HG02678 (cell line): ENCODE results near the gene POLA2.

Source experiments
- ATAC-seq: cut with Tn5 transposase; IDR thresholded peaks from one replicate; pipeline ENCODE4 v1.9.1; 2021; ENCODE audit warnings: mild to moderate bottlenecking, moderate library complexity; ENCODE audit not compliant: unreplicated experiment

Gene POLA2

GRCh38 chr11:65279741-65280440 is 18.1 kb downstream of the POLA2 start:
- no peak for ATAC-seq

GRCh38 chr11:65280646-65281045 is 18.9 kb downstream of the POLA2 start:
- ATAC-seq, result no peak

- ATAC-seq, result no peak
Observed at GRCh38 chr11:65286686-65287085, 24.9 kb downstream of the POLA2 start.

GRCh38 chr11:65287601-65288000 is 25.8 kb downstream of the POLA2 start:
- no peak for ATAC-seq

- ATAC-seq, result no peak
Observed at GRCh38 chr11:65288706-65289536, 27.2 kb downstream of the POLA2 start.

- ATAC-seq, result peak; percentile 67
Observed at GRCh38 chr11:65290448-65291165, 28.8 kb downstream of the POLA2 start.

GRCh38 chr11:65291613-65292012 is 29.9 kb downstream of the POLA2 start:
- no peak for ATAC-seq

GRCh38 chr11:65292890-65293289 is 31.1 kb downstream of the POLA2 start:
- no peak for ATAC-seq

- ATAC-seq, result no peak
Observed at GRCh38 chr11:65293909-65294381, 32.2 kb downstream of the POLA2 start.

- no peak for ATAC-seq
Observed at GRCh38 chr11:65295001-65295400, 33.2 kb downstream of the POLA2 start.

- no peak for ATAC-seq
Observed at GRCh38 chr11:65295571-65296341, 34.0 kb downstream of the POLA2 start.

GRCh38 chr11:65297026-65297672 is 35.4 kb downstream of the POLA2 start:
- ATAC-seq, result no peak

GRCh38 chr11:65298131-65298535 is 36.4 kb downstream of the POLA2 start:
- no peak for ATAC-seq

- no peak for ATAC-seq
Observed at GRCh38 chr11:65298655-65299179, 37.0 kb downstream of the POLA2 start.

GRCh38 chr11:65300621-65301275 is 39.0 kb downstream of the POLA2 start:
- ATAC-seq, result no peak

GRCh38 chr11:65301491-65302329 is 39.9 kb downstream of the POLA2 start:
- ATAC-seq, result no peak

GRCh38 chr11:65303555-65303954 is 41.8 kb downstream of the POLA2 start:
- ATAC-seq, result no peak

GRCh38 chr11:65304110-65304509 is 42.3 kb downstream of the POLA2 start:
- no peak for ATAC-seq

- no peak for ATAC-seq
Observed at GRCh38 chr11:65304613-65305012, 42.9 kb downstream of the POLA2 start.
